Mucosa of stomach (tissue), 1 donor: ENCODE data around the gene PLA2G1B.
"Not testable (repeated sequence)": the region's sequence is repeated elsewhere in the genome, so short reads cannot be mapped to it uniquely, and the experiment has no call there.

ENCODE experiments used
- H3K27me3 ChIP-seq: one replicate; pipeline ENCODE4 v1.7.0; 2013; ENCODE audit warnings: mild to moderate bottlenecking, low read length; ENCODE audit not compliant: control insufficient read depth, insufficient read depth
- H3K36me3 ChIP-seq: one replicate; pipeline ENCODE4 v1.7.0; 2013; ENCODE audit warnings: low read length; ENCODE audit not compliant: control insufficient read depth, insufficient read depth
- H3K4me1 ChIP-seq: one replicate; pipeline ENCODE4 v1.7.0; 2013; ENCODE audit warnings: mild to moderate bottlenecking, low read length; ENCODE audit not compliant: control insufficient read depth, insufficient read depth
- H3K4me3 ChIP-seq: one replicate; pipeline ENCODE4 v1.7.0; 2013; ENCODE audit warnings: low read length
- H3K9ac ChIP-seq: one replicate; pipeline ENCODE4 v1.7.0; 2013; ENCODE audit warnings: mild to moderate bottlenecking, low read length, moderate library complexity
- H3K9me3 ChIP-seq: one replicate; pipeline ENCODE4 v1.7.0; 2013; ENCODE audit warnings: mild to moderate bottlenecking, low read length, moderate library complexity; ENCODE audit not compliant: control insufficient read depth
- donor health status: Pancreatic carcinoma.

Gene PLA2G1B

GRCh38 chr12:120337730-120338129 lies 10.2 kb upstream of the PLA2G1B start:
- H3K36me3 ChIP-seq = no peaks in the 10 kb centered on the region
- H3K27me3 ChIP-seq = no peaks in the 10 kb centered on the region
- H3K9ac ChIP-seq = no peak overlapping the region
- no peaks in the 10 kb centered on the region for H3K9me3 ChIP-seq
- H3K4me3 ChIP-seq = no peak overlapping the region
- H3K4me1 ChIP-seq = no peaks in the 10 kb centered on the region

DNA sequence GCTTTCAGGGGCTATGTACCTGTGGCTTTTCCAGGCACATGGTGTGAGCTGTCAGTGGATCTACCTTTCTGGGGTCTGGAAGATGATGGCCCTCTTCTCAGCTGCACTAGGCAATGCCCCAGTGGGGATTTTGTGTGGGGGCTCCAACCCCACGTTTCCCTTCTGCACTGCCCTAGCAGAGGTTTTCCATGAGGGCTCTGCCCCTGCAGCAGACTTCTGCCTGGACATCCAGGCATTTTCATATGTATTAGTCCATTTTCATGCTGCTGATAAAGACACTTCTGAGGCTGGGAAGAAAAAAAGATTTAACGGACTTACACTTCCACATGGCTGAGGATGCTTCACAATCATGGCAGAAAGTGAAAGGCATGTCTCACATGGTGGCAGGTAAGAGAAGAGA lies 8.8 kb upstream of the PLA2G1B start:
- H3K9me3 ChIP-seq, H3K4me3 ChIP-seq, H3K36me3 ChIP-seq, H3K27me3 ChIP-seq, H3K4me1 ChIP-seq, H3K9ac ChIP-seq: not testable (repeated sequence)

DNA sequence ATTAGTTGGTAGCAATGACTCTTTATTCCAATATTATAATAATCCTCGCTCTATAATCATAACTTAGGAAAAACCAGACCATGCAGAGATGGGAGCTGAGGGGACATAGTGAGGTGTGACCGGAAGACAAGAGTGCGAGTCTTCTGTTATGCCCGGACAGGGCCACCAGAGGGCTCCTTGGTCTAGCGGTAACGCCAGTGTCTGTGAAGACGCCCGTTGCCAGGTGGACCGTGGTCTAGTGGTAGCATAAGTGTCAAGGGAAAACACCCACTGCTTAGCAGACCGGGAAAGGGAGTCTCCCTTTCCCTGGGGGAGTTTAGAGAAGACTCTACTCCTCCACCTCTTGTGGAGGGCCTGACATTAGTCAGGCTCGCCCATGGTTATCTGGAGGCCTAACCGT lies 7.9 kb upstream of the PLA2G1B start:
- not testable (repeated sequence) for H3K9me3 ChIP-seq, H3K36me3 ChIP-seq, H3K27me3 ChIP-seq, H3K9ac ChIP-seq, H3K4me3 ChIP-seq, H3K4me1 ChIP-seq

GRCh38 chr12:120332523-120332922 lies 4.9 kb upstream of the PLA2G1B start:
- no peak overlapping the region for H3K9ac ChIP-seq
- H3K4me3 ChIP-seq = no peak overlapping the region
- peaks cover 5% of the 10 kb centered on the region for H3K4me1 ChIP-seq
- H3K27me3 ChIP-seq = no peaks in the 10 kb centered on the region
- no peaks in the 10 kb centered on the region for H3K36me3 ChIP-seq
- no peaks in the 10 kb centered on the region for H3K9me3 ChIP-seq

DNA sequence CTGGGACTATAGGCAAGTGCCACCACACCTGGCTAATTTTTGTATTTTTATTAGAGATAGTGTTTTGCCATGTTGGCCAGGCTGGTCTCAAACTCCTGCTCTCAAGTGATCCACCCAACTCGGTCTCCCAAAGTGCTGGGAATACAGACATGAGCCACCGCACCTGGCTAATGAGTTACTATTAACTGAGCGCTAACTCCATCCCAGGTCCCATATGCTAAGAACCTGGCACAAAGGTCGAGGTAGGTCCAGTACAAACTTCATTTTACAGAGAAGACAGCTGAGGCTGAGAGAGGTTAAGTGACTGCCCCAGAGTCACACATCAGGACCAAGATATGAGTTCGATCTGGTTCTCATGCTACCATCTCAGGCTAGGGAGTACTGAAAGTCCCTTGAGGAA lies 4.5 kb upstream of the PLA2G1B start:
- no peaks in the 10 kb centered on the region for H3K36me3 ChIP-seq
- no peak overlapping the region for H3K4me3 ChIP-seq
- no peaks in the 10 kb centered on the region for H3K27me3 ChIP-seq
- no peaks in the 10 kb centered on the region for H3K9me3 ChIP-seq
- peaks cover 7% of the 10 kb centered on the region for H3K4me1 ChIP-seq
- no peak overlapping the region for H3K9ac ChIP-seq

- H3K9me3 ChIP-seq = no peaks in the 10 kb centered on the region
- no peak overlapping the region for H3K4me3 ChIP-seq
- no peak overlapping the region for H3K9ac ChIP-seq
Measured at GRCh38 chr12:120331390-120331789, 3.8 kb upstream of the PLA2G1B start.

GRCh38 chr12:120328228-120328627 lies 649 bp upstream of the PLA2G1B start:
- no peaks in the 10 kb centered on the region for H3K27me3 ChIP-seq
- no peaks in the 10 kb centered on the region for H3K36me3 ChIP-seq
- H3K9me3 ChIP-seq = no peaks in the 10 kb centered on the region

More at GRCh38 chr12:120331390-120331789, 3.8 kb upstream of the PLA2G1B start:
- peaks cover 7% of the 10 kb centered on the region for H3K4me1 ChIP-seq
- no peaks in the 10 kb centered on the region for H3K27me3 ChIP-seq
- H3K36me3 ChIP-seq = no peaks in the 10 kb centered on the region

DNA sequence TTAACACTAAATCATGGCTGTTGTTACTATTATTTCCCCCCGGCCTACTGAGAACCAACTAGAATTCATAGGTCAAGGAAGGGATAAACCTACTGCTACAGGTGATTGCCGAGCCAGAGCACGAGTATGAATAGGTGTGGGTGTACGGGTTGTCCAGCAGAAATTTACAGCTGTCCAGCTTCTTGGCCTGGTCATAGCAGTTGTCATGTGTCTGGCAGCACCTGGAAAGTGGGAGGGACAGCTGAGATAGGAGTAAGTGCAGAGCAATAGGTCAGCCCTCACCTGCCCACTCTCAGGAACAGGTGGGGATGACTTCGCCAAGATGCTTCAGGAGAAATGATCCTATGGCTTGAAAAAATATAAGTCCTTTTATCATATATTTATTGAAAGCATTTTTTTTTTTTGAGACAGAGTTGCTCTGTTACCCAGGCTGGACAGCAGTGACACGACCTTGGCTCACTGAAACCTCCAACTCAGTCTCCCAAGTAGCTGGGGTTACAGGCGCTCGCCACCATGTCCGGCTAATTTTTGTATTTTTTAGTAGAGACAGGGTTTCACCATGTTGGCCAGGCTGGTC lies 2.6 kb downstream of the PLA2G1B start:
- Histone ChIP-seq H3K36me3 (no peaks in the 10 kb centered on the region), H3K9ac (no peak overlapping the region), H3K27me3 (no peaks in the 10 kb centered on the region), H3K9me3 (no peaks in the 10 kb centered on the region), H3K4me1 (peaks cover 34% of the 10 kb centered on the region), H3K4me3 (no peak overlapping the region)

More at GRCh38 chr12:120328228-120328627, 649 bp upstream of the PLA2G1B start:
- H3K4me1 ChIP-seq = peaks cover 15% of the 10 kb centered on the region
- no peak overlapping the region for H3K9ac ChIP-seq
- no peak overlapping the region for H3K4me3 ChIP-seq

DNA sequence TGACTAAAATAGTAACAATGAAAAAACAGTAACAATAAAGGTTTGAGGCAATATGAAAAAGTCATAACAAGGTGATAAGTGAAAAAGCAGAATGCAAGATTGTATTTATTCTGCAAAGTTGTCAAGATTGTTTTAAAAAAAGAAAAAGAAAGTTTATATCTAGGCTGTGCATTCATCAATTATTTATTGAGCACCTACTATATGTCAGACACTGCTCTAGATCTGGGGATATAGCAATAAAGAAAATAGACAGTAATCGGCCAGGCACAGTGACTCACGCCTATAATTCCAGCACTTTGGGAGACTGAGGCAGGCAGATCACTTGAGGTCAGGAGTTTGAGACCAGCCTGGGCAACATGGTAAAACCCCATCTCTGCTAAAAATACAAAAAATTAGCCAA lies 3.8 kb downstream of the PLA2G1B start:
- Histone ChIP-seq H3K27me3 (no peaks in the 10 kb centered on the region), H3K9ac (no peak overlapping the region), H3K4me3 (no peak overlapping the region), H3K36me3 (no peaks in the 10 kb centered on the region), H3K9me3 (no peaks in the 10 kb centered on the region), H3K4me1 (peaks cover 34% of the 10 kb centered on the region)

GRCh38 chr12:120321382-120322202 lies 6.0 kb downstream of the PLA2G1B start:
- no peaks in the 10 kb centered on the region for H3K36me3 ChIP-seq
- H3K4me3 ChIP-seq = no peak overlapping the region
- H3K9ac ChIP-seq = peak overlapping the region; percentile 10
- no peaks in the 10 kb centered on the region for H3K9me3 ChIP-seq
- no peaks in the 10 kb centered on the region for H3K27me3 ChIP-seq
- peaks cover 39% of the 10 kb centered on the region for H3K4me1 ChIP-seq

- H3K27me3 ChIP-seq = no peaks in the 10 kb centered on the region
- H3K36me3 ChIP-seq = no peaks in the 10 kb centered on the region
- peak overlapping the region; percentile 87 for H3K9ac ChIP-seq
- no peaks in the 10 kb centered on the region for H3K9me3 ChIP-seq
- peaks cover 32% of the 10 kb centered on the region for H3K4me1 ChIP-seq
- H3K4me3 ChIP-seq = peak overlapping the region; percentile 58
Measured at GRCh38 chr12:120317224-120318105, 10.1 kb downstream of the PLA2G1B start.

DNA sequence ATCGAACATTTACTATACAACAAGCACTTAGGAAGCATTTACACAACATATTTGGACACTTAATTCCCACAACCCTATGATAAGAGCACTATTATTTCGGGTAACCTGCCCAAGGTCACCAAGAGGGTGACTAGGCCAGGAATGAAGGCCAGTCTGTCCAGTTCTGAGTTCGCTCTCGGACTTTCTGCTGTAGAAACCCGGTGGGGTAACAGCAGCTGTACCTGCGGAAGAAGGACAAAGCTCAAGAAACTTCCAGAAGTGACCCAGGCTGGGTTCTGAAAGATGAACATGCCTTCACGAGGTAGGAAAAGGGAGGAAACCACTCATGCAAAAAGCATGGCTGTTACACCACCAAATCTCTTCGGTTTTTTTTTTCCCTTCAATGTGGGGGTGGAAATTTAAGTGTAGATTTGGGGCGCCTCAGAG lies 10.8 kb downstream of the PLA2G1B start:
- peaks cover 28% of the 10 kb centered on the region for H3K4me1 ChIP-seq
- H3K4me3 ChIP-seq = peak overlapping the region; percentile 58
- H3K27me3 ChIP-seq = no peaks in the 10 kb centered on the region
- no peaks in the 10 kb centered on the region for H3K9me3 ChIP-seq
- H3K9ac ChIP-seq = peak overlapping the region; percentile 87
- H3K36me3 ChIP-seq = no peaks in the 10 kb centered on the region
